GM13977 (cell line): Measurements from ENCODE around the gene IGFLR1.
"Not testable (repeated sequence)": the region's sequence is repeated elsewhere in the genome, so short reads cannot be mapped to it uniquely, and the experiment has no call there.

Experiments used
- DNase-seq: peaks from one replicate; pipeline ENCODE4 v3.0.0; 2012; ENCODE audit warnings: low spot score
- in situ Hi-C: fragments of 300-500 bp; cut with MboI; formaldehyde crosslinking; loops from one replicate; pipeline ENCODE4 v1.12.0; 2022; ENCODE audit warnings: low sequenced_read_pairs, low pct_unique_long_range_greater_than_20kb, mixed read lengths, inconsistent platforms; ENCODE audit not compliant: unreplicated experiment
- TF ChIP-seq, protein P1 (sequence below): IDR thresholded peaks from 2 replicates; pipeline ENCODE4 v1.5.1; 2012; ENCODE audit warnings: mild to moderate bottlenecking, control low read depth; ENCODE audit not compliant: insufficient read depth; ENCODE audit errors: extremely low read depth, missing control alignments

IGFLR1 gene

GRCh38 chr19:35693422-35693821 lies 48.8 kb downstream of the IGFLR1 start:
- in situ Hi-C loops = no loop called here
- no peak for DNase-seq
- TF ChIP-seq, protein P1, sequence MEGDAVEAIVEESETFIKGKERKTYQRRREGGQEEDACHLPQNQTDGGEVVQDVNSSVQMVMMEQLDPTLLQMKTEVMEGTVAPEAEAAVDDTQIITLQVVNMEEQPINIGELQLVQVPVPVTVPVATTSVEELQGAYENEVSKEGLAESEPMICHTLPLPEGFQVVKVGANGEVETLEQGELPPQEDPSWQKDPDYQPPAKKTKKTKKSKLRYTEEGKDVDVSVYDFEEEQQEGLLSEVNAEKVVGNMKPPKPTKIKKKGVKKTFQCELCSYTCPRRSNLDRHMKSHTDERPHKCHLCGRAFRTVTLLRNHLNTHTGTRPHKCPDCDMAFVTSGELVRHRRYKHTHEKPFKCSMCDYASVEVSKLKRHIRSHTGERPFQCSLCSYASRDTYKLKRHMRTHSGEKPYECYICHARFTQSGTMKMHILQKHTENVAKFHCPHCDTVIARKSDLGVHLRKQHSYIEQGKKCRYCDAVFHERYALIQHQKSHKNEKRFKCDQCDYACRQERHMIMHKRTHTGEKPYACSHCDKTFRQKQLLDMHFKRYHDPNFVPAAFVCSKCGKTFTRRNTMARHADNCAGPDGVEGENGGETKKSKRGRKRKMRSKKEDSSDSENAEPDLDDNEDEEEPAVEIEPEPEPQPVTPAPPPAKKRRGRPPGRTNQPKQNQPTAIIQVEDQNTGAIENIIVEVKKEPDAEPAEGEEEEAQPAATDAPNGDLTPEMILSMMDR = peak; percentile 14

- DNase-seq = no peak
- TF ChIP-seq, protein P1 = no peak
- in situ Hi-C loops = no loop called here
These were observed 50.2 kb downstream of the IGFLR1 start for GRCh38 chr19:35692010-35692409.

GRCh38 chr19:35691106-35691505 lies 51.1 kb downstream of the IGFLR1 start:
- in situ Hi-C loops = not testable (repeated sequence)

DNA sequence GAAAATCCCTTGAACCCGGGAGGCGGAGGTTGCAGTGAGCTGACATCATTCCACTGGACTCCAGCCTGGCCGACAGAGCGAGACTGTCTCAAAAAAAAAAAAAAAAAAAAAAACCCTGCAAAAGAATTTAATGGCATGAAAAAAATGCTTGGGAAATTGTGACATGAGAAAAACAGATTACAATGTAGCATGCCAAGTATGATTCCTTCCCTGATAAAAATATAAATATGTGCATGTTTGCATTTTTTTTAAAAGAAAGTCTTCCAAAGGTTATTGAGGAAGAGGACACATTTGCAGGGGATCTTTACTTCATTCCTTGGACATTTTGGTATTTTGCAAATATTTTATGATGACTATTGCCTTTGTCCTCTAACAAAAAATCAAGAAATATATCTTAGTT lies 52.4 kb downstream of the IGFLR1 start:
- in situ Hi-C loops = no loop called here
- DNase-seq = no peak
- TF ChIP-seq, protein P1 = no peak

More at GRCh38 chr19:35691106-35691505, 51.1 kb downstream of the IGFLR1 start:
- not testable (repeated sequence) for DNase-seq
